HG02678 (cell line): ENCODE data around the gene OLFM2.
"Not testable (repeated sequence)": the region's sequence is repeated elsewhere in the genome, so short reads cannot be mapped to it uniquely, and the experiment has no call there.

Experiments
- ATAC-seq: cut with Tn5 transposase; IDR thresholded peaks from one replicate; pipeline ENCODE4 v1.9.1; 2021; ENCODE audit warnings: mild to moderate bottlenecking, moderate library complexity; ENCODE audit not compliant: unreplicated experiment

OLFM2 gene

DNA sequence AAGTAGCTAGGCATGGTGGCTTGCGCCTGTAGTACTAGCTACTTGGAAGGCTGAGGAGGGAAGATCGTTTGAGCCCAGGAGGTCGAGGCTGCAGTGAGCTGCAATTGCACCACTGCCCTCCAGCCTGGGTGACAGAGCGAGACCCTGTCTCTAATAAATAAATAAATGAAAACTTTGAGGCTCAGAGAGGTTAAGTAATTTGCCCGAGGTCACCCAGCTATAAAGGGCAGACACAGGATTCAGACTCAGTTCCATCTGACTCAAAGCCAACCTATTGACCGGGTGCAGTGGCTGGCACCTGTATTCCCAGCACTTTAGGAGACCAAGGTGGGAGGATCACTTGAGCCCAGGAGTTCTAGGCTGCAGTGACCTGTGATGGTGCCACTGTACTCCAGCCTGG lies 7.4 kb upstream of the OLFM2 start:
- ATAC-seq = no peak

DNA sequence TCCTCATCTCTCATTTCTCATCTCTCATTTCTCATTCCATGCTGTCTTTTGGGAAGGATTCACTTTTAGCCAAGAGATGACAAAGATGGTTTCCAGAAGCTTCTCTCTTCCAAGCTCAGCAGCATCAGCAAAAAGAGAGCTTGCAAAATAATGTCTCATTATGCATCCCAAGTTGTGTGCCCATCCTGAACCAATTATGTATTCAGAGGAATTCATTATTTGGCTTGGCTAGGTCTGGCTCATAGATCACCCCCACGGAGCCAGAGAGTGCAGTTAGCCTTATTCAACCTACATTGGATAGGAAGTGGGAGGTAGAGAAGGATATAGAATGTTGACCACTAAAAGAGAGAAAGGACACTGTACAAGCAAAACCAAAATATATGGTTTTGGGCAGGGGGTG lies 5.4 kb upstream of the OLFM2 start:
- ATAC-seq = no peak

DNA sequence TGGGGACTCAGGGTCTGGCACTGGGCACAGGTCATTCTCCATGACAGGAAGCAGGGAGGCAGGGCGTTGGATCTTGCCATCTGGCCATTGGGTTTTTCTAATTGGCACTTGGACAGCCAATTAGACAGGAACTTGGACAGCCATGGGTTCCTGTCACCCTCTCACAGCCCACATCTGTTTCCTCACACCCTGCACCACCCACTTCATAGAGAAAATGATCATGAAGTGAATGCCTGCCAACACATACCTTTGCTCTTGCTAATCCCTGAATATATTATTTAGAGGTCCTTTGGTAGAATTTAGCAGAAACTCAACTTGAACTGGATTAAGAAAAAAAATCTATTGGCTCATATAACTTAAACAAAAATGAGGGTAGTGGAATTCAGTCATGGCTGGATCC lies 4.9 kb upstream of the OLFM2 start:
- no peak for ATAC-seq

DNA sequence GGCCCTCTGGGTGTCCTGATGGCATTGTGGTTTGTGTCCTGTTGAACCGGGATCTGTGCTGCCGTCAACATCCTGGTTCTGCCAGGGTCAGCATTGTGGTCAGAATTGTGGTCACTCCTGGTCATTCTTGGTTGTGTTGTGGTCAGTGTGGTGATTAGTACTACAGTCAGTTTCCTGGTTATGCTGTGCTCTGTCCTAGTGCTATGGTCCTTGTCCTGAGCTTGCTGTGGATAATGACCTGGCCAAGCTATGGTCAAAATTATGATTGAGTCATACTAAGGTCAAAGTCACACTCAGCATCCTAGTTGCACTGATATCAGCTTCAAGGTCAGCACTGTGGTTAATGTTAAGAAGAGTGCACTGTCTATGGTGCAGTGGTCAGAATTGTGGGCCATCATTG lies 4.5 kb upstream of the OLFM2 start:
- no peak for ATAC-seq

DNA sequence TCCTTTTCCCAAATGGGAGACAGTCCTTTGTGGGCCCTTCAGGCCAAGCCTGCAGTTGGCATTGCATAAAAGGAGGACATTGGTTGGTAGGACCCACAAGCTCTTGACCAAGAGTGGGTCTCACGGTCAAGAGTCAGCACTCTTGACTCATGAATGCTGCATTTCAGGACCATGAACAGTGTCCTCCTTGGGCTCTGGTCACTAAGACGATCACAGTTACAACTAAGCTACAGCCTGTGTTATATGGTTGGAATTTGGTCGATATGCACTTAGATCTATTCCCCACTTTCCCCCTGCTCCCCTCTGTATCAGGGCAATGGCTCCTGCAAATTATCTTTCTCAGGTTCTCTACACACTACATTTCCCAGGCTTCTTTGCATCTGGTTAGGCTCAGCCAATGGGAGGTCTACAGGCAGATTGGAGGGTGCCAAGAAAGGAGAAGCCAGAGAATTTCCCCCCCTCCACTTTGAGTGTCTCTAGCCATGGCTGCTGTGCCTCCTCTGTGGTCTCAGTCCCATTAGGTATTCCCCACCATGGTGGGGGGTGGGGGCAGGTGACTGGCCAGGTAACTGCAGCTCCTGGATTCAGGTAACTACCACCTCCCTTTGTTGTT lies 3.1 kb upstream of the OLFM2 start:
- ATAC-seq = no peak

DNA sequence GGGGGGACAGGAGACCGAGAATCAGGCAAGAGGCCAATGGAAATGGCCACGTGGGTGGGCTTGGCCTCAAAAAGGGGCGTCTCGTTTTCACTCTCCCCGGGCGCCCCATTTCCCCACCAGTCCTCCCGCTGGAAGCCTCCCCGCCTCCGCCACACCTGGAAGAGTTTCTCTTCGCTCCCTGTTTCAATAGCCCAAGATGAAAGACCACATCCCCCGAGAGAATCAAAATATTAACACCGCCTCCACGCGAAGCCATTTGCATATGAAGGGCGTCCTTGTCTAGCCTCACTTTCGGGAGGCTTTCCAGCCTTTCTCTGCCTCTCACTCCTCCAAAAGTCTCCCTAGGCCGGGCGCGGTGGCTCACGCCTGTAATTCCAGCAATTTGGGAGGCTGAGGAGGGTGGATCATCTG lies 691 bp upstream of the OLFM2 start:
- no peak for ATAC-seq

DNA sequence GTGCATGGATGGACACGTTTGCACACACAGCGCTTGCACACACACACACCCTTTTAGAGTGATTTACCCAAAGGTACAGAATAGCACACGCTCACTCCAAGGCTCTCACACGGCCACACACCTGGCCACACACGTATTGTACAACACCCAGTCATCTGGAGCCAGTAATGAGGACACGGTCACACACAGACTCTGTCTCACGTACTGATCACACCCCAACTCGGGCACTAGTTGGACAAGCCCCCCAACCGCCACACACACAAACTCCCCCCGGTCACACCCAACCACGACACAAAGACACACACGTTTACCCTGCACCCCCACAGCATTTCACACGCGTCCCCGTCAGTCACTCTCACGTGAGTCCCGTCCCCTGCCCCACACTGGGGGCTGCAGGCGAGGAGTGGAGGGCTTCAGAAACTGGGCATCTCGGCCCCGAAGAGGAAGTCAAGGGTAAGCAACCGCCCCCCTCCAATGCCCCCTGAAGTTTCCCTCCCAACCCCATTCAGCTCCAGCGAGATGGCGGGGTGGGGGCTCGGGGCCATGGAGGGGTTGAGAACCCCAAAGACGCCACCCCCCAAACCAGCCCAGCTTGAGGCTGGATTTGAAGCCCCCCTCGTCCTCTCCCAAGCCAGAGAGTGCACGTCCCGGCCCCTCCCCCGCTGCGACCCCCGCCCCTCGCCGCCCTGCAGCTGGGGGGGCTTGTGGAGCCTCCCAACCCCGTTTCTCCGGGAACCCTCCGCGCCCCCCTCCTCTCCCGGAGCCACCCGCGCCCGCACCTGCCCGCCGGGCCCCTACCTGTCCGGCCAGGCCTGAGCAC lies 599 bp downstream of the OLFM2 start:
- ATAC-seq = no peak

DNA sequence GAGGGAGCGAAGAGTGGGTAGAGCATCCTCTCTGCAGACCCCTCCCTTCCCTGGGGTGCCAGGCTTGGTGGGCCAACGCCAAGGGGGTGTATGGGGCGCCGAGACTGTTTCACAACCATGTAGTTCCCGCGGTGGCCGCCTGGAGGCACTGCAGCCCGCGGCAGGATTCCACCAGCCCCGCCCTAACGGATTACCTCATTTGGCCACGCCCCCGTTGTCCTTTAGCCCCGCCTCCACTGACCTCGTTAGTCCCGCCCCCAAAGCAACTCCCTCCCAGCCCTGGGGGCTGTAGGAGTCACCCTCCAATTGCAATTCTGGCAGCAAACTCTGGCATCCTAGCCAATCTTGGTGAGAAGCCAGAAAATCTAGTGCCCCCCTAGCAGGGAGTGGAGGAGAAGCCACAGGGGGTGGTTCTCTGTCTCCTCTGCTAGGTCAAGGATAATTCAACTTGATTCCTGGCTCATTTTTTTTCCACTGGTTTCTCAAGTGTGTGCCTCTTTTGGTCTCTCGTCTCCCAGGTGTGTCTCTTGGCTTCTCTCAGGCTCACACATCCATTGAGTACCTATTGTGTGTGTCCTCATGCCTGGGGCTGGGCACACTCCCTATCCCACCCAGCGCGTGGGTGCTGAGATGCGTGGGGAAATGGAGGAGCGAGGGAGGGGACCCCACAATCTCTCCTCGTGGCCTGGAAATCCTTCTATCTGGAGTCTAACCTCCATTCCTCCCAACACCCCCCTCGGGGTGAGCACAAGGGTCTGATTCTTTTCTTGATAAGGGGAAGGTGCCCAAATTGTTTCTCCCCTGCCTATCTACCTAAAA lies 2.0 kb downstream of the OLFM2 start:
- ATAC-seq = no peak

DNA sequence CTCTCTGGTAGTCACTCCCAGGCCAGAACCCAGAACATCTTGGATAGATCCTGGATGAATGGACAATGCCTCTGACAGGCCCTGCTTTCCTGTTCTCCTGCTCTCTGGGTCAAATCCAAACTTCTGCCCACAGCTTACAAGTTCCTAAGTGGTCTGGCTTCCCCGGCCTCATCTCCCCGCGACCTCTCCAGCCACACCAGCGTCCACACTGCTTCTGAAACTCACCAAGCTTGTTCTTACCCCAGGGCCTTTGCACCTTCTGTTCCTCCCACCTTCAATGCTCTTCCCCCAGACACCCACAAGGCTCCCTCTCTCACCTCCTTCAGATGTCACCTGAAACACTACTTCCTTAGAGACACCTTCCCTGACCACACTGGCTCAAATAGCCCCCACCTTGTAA lies 3.5 kb downstream of the OLFM2 start:
- no peak for ATAC-seq

DNA sequence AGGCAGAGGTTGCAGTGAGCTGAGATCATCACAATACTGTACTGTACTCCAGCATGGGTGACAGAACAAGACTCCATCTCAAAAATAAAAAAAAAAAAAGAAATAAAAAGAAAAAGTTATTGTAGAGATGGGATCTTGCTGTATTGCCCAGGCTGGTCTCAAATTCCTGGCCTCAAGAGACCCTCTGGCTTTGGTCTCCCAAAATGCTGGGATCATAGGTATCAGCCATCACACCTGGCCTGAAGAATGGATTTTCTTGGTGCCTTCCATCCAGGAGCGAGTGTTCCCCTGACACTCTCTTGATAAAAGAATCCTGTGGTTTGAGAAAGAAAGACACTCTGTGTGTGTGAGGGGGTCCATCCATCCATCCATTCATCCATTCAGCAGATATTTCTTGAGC lies 4.7 kb downstream of the OLFM2 start:
- ATAC-seq = no peak

DNA sequence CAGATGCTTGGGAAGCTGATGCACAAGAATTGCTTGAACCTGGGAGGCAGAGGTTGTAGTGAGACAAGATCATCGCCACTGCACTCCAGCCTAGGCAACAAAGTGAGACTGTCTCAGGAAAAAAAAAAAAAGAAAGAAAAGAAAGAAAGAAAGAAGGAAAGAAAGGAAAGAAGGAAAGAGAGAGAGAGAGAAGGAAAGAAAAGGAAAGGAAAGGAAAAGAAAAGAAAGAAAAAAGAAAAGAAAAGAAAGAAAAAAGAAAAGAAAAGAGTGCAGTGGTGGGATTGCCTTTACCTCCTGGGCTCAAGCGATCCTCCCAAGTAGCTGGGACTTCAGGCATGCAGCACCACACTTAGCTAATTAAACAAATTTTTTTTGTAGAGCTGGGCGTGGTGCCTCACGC lies 12.9 kb downstream of the OLFM2 start:
- no peak for ATAC-seq

DNA sequence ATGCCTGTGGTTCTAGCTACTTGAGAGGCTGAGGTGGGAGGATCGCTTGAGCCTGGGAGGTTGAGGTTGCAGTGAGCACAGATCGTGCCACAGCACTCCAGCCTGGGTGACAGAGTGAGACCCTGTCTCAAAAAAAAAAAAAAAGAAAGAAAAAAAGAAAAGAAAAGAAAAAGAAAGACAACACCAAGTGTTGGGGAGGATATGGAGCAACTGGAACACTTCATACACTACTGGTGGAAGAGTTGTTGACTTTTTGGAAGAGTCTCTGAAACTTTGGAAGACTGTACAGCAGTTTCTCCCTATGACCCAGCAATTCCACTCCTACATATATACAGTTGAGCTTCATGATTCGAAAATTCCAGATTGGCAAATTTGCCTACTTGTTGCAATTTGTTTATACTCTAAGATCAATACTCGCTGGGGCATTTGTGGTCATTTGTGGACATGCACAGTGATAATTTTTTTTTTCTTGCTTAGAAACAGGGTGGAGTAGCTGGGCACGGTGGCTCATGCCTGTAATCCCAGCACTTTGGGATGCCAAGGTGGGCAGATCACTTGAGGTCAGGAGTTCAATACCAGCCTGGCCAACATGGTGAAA lies 13.4 kb downstream of the OLFM2 start:
- ATAC-seq = not testable (repeated sequence)

DNA sequence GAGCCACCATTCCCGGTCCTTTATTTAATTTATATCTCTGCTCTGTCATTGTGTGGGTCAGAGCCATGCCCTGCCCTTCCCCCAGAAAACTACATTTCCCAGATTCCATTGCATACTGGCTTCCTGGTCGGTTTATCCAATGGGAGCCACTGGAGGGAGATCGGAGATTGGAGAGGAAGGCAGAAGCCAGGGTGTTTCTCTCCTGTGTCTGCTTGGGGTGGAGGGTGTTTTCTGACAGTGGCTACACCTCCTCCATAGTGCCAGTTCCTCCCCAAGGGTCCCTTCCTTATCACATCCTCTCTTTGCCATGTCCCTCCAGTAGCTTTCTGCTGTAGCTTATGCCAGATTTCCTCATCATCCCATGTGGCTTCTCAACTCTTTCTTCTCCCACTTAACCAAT lies 19.0 kb downstream of the OLFM2 start:
- no peak for ATAC-seq

DNA sequence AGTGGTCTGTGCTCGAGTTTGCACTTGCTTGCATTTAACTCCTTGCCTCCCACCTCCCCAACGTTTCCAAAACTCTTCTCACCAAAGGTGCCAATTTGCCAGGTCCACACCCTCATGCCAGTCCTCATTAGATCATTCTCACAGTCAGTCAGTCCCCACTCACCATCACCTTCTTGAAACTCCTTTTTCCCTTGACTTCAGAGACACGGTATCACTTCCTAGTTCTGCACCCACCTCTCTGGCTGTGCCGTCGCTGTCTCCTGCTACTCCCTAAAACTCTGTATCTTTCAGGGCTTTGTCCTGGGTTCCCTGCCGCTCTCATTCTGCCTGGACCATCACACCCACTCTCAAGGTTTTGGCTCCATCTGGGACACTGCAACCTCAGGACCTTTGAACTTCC lies 19.6 kb downstream of the OLFM2 start:
- ATAC-seq = no peak

DNA sequence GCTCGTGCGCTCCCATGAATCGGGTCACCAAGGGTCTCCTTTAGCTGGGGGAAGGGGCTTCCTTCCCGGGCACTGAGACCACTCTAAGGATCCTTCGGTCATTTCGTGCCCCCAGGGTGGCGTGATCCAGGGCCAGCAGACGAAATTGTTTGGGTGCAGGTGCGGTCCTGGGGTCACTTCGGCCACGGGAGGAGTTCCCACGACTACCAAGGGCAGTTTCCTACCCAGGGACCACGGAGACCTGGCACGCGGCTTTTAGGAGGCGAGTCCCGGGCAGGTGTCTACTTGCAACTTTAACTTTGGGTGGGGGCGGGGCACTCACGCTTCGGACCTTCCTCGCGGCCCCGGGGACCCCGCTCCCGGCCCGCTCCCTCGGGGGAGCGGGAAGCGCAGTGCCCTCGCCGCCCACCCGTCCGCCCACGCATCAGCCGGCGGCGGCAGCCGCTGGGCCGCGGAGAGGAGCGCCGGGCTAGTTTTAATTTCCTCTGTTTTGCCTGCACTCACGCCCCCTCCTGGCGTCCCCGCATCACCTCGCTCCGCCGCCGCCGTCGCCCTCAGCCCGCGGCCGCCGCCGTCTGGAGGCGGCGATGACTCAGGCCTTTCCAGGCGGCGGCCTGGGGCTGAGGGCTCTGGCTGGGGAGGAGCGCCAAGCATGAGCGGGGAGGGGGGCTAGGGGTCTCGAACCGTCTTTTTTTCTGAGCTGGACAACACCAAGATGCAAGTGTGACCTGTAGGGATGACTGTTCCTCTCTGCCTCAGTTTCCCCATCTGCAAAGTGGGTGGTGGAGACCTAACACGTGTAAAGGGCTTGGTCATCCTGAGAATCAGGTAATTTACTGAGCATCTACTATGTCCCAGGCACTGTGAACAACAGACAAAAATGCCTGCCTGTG lies 21.8 kb downstream of the OLFM2 start:
- ATAC-seq = no peak

DNA sequence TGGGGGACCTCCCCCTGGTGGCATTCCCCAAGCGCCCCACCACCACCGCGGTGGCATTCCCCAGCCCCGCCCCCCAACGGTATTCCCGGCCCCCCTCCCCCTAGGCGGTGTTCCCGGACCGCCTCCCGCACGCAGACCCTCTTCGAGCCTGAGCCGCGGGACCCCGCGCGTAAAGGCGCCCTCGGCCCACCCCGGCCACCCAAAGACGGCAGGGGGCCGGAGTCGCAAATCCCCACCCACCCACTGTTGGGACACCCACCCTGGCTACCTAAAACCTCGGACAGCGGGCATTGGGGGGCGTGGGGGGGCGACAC lies 22.4 kb downstream of the OLFM2 start:
- ATAC-seq = no peak

DNA sequence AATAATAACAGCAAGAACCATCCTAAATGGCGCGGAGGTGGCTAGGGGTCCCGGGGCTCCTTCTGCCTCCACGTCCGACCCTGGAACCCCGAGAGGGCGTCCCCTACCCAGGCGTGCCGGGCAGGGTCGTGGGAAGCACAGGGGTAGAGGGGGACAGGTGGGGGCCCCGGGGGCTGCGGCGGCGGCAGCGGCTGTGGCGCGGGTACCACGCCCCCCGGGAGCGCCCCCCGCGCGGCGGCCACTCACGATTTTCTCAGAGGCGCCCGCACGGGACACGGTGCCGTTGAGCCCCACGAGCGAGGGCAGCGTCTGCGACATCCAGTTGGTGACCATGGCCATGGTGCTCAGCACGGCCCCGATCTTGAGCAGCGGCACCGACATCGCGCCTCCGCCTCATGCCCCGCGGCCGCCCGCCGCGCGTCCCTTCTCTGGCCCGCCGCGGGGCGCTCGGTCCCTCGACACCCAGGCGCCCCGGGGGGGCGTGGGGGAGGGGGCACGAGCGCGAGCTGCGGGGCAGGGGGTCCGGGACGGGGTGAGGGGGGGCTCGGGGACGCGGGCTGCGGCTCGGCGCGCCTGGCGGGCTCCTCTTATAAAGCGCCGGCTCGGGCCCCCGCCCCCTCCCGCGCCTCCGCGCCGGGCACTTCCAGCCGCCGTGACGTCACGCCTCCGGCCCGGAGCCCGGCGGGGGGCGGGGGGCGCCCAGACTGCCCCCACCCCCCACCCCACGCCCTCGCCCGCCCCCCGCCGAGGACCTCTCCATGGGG lies 22.9 kb downstream of the OLFM2 start:
- ATAC-seq = no peak

DNA sequence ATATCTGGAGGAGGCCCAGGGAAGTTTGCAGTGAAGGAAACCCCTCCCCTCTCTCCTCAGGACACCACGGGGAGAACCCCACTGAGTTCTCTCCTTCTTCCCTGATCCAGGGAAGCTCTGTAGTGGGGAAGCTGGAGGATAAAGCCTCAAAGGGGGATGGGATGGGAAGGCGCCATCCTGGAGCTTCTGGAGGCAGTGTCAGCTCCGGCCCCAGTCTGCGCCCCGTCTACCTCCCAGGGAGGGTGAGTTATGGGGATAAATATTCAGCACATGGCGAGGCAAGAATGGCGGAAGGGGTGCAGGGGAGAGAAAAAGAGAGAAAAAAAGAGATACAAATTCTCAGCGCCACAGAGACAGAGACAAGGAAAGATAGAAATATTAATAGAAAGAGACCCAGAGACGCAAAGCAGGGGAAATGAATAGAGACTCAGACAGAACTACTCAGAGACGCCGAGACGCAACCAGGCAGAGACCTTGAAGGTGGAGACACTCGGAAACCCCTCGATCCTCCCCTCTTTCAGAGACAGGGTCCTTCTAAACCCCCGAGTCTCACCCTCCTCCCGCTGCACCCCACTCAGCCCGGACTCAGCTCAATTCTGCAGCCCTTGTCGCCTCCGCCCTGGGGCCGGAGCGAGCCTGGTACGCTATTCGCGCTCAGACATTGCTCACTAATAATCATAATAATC lies 23.6 kb downstream of the OLFM2 start:
- no peak for ATAC-seq

DNA sequence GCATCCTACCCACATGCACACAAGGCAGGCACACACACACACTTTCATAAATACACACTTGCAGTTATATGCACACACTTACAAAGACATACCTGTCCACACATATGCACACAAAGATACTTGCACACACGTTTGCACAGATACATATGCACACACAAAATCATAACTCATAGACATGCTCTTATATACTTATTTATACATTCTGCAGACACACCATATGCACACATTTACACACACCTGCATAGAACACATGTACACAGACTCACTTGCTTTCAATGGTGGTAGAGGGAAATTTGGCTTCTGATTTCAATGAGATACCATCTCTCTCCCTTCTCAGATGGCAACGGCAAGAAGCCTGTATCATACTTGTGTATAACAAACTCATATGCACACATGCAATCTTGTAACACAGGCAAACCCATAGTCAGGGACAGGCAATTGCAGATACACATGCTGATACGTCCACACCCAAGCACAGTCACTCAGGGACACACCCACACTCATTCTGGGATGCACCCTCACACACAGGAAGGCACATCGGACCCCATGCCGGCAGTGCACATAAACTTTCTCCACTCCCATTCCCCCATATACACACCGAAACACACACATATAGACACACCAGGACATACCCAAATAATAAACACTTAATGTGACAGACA lies 24.7 kb downstream of the OLFM2 start:
- ATAC-seq = no peak
